NCI-H510A (cell line): ENCODE measurements around the gene SAFB2.

Experiments
- DNase-seq: peaks from one replicate; lab custom pipeline; 2025; lab: John Stamatoyannopoulos, UW

SAFB2 gene

GRCh38 chr19:5541456-5541855 is 81.1 kb downstream of the SAFB2 start:
- no peak for DNase-seq

DNA sequence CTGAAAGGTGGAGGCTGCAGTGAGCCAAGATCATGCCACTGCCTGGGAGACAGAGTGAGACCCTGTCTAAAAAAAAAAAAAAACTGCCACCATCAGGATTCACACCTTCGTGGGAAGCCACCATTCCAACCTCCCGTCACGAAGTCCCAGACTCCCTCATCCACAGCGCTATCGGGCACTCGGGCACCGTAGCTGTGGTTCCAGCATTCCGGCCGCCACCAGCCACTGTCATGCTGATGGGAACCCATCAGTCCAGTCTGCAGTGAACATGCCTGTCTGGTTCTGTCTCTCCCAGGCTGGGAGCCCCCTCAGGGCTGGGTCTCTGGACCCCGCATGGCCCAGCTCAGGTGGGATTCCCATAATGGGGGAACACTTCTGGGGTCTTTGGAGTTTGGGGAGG is 82.4 kb downstream of the SAFB2 start:
- DNase-seq, result no peak

- no peak for DNase-seq
Measured at GRCh38 chr19:5537870-5538269, 84.7 kb downstream of the SAFB2 start.
